ENCODE data around the gene LBP. TPM values are rescaled to one million over a fixed set of nuclear protein-coding genes. Genes with fewer than 3 reads are reported as not detected.

LBP gene
- total and polyA plus RNA-seq, 2 donors (not counting 1 experiment from before 2014, with no cell fraction given), result not detected

DNA sequence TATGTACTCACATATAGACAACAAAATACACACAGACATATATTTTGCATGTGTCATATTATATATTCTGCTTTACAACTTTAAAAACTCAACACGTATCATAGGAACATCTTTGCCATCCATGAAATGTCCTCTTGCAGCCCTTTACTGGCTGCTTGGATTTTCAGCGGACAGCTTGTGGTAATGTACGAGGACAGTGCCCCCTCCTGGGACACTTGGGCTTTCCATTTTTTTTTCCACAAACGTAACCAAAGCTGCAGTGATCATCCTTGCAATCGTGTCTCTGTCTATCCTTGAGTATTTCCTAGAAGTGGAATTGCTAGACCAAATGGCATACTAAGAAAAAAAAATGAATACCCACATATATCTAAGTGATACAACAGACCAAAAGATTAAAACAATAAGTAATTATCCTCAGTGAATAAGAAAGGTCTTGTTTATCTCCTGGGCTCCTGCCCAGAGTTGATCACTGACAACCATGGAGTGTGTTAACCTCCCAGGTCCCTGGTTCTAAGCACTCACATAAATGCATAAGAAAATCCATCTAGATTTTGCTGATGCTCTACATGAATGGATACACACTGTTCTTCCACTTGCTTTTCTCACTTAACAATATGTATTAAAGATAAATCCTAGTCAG is 24.2 kb upstream of the LBP start:
- CTCF ChIA-PET, result interaction anchor here (1.0 to 1.2 kb wide), 2 partner anchors 8 to 23 kb away, joined by 3 read pairs; no protein-coding TSS in a partner anchor
- 0% methylated on average over 2 of the region's 5 CpGs for WGBS (ENCODE audit: insufficient coverage)

DNA sequence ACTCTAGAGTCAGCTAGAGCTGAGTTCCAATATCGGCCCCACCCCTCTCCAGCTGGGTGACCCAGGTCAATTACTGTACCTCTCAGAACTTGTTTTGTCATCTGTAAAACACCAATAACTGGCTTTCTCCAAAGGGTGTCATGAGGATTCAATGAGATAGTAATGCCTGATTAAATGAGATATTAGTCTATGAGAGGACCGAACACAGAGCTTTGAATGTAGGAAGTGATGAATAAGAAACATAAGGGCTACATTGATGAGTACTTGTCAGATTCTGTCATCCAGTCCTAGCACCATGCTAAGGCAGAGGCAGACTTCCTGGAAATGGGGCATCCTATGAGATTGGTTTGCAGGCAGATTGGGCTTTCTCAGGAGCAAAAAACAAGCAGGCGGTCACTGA is 22.1 kb upstream of the LBP start:
- Histone ChIP-seq H3K4me3 (ENCODE audit: control extremely low read depth in 1 of 5, extremely low read depth in 1 of 5, insufficient read depth in 1 of 5, low read depth in 2 of 5, low read length in 4 of 5) (no peak overlapping the region), H3K36me3 (replicated peaks in 1 of 2; ENCODE audit: control extremely low read depth in 1 of 2, control insufficient read depth in 1 of 2, extremely low read depth in 1 of 2, insufficient read depth in 2 of 2, low read length in 1 of 2) (no peaks in the 10 kb centered on the region), H3K9ac (ENCODE audit: low read length) (no peak overlapping the region), H2AFZ (ENCODE audit: insufficient read depth, low read depth, low read length, poor library complexity, severe bottlenecking) (no peak overlapping the region), H3K4me2 (replicated peaks; ENCODE audit: low read depth, low read length, poor library complexity, severe bottlenecking) (no peak overlapping the region), H3K9me3 (ENCODE audit: control extremely low read depth in 1 of 3, control insufficient read depth in 2 of 3, insufficient read depth in 1 of 3, low read length in 2 of 3) (peaks cover 0 to 6% (median 2%) of the 10 kb centered on the region in 3 donors), H4K20me1 (ENCODE audit: control insufficient read depth, insufficient read depth, low read length, poor library complexity, severe bottlenecking) (no peaks in the 10 kb centered on the region), H3K79me2 (ENCODE audit: control insufficient read depth, insufficient read depth, low read length) (no peaks in the 10 kb centered on the region), H3K27ac (ENCODE audit: low read length in 2 of 2) (no peak overlapping the region), H3K4me1 (ENCODE audit: control insufficient read depth in 2 of 2, insufficient read depth in 2 of 2, low read length in 2 of 2) (no peaks in the 10 kb centered on the region), H3K27me3 (replicated peaks in 1 of 4; ENCODE audit: control extremely low read depth in 1 of 4, control insufficient read depth in 3 of 4, insufficient read depth in 4 of 4, low read length in 3 of 4) (peaks cover 0 to 9% (median 0%) of the 10 kb centered on the region in 4 experiments)
- H3K9me3 Mint-ChIP-seq (ENCODE audit: insufficient read depth), result peaks cover 10% of the 10 kb centered on the region
- no peak overlapping the region for H3K27ac Mint-ChIP-seq
- TF ChIP-seq, protein P1, sequence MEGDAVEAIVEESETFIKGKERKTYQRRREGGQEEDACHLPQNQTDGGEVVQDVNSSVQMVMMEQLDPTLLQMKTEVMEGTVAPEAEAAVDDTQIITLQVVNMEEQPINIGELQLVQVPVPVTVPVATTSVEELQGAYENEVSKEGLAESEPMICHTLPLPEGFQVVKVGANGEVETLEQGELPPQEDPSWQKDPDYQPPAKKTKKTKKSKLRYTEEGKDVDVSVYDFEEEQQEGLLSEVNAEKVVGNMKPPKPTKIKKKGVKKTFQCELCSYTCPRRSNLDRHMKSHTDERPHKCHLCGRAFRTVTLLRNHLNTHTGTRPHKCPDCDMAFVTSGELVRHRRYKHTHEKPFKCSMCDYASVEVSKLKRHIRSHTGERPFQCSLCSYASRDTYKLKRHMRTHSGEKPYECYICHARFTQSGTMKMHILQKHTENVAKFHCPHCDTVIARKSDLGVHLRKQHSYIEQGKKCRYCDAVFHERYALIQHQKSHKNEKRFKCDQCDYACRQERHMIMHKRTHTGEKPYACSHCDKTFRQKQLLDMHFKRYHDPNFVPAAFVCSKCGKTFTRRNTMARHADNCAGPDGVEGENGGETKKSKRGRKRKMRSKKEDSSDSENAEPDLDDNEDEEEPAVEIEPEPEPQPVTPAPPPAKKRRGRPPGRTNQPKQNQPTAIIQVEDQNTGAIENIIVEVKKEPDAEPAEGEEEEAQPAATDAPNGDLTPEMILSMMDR (IDR thresholded peaks at IDR 0.05), result no peak
- no peak for TF ChIP-seq EZH2 (IDR thresholded peaks at IDR 0.05; ENCODE audit: borderline replicate concordance, insufficient read depth, low read depth, low read length, poor library complexity, severe bottlenecking)
- ATAC-seq (ENCODE audit: low read depth) (no peak), DNase-seq (no peak)
- H3K4me1 Mint-ChIP-seq, result no peaks in the 10 kb centered on the region
- ChIA-PET CTCF (no interaction called here), POLR2A (no interaction called here)
- H3K27me3 Mint-ChIP-seq, result peaks cover 30% of the 10 kb centered on the region
- H3K4me3 Mint-ChIP-seq, result no peak overlapping the region
- 94% methylated on average over 2 of the region's 3 CpGs for WGBS (ENCODE audit: insufficient coverage)
- intact Hi-C loops (cut with micrococcal nuclease), result no loop called here

More for the DNA sequence above, 24.2 kb upstream of the LBP start:
- Histone ChIP-seq H3K9me3 (ENCODE audit: control extremely low read depth in 1 of 3, control insufficient read depth in 2 of 3, insufficient read depth in 1 of 3, low read length in 2 of 3) (peaks cover 0 to 6% (median 2%) of the 10 kb centered on the region in 3 donors), H3K4me3 (ENCODE audit: control extremely low read depth in 1 of 5, extremely low read depth in 1 of 5, insufficient read depth in 1 of 5, low read depth in 2 of 5, low read length in 4 of 5) (no peak overlapping the region), H3K27me3 (replicated peaks in 1 of 4; ENCODE audit: control extremely low read depth in 1 of 4, control insufficient read depth in 3 of 4, insufficient read depth in 4 of 4, low read length in 3 of 4) (peaks cover 0 to 9% (median 0%) of the 10 kb centered on the region in 4 experiments), H2AFZ (ENCODE audit: insufficient read depth, low read depth, low read length, poor library complexity, severe bottlenecking) (no peak overlapping the region), H3K36me3 (replicated peaks in 1 of 2; ENCODE audit: control extremely low read depth in 1 of 2, control insufficient read depth in 1 of 2, extremely low read depth in 1 of 2, insufficient read depth in 2 of 2, low read length in 1 of 2) (no peaks in the 10 kb centered on the region), H3K4me1 (ENCODE audit: control insufficient read depth in 2 of 2, insufficient read depth in 2 of 2, low read length in 2 of 2) (no peaks in the 10 kb centered on the region), H3K27ac (ENCODE audit: low read length in 2 of 2) (no peak overlapping the region), H3K4me2 (replicated peaks; ENCODE audit: low read depth, low read length, poor library complexity, severe bottlenecking) (no peak overlapping the region), H3K79me2 (ENCODE audit: control insufficient read depth, insufficient read depth, low read length) (no peaks in the 10 kb centered on the region), H3K9ac (ENCODE audit: low read length) (no peak overlapping the region), H4K20me1 (ENCODE audit: control insufficient read depth, insufficient read depth, low read length, poor library complexity, severe bottlenecking) (no peaks in the 10 kb centered on the region)
- ATAC-seq (ENCODE audit: low read depth), result no peak
- Mint-ChIP-seq H3K4me3 (no peak overlapping the region), H3K27ac (no peak overlapping the region), H3K4me1 (no peaks in the 10 kb centered on the region), H3K9me3 (ENCODE audit: insufficient read depth) (peaks cover 10% of the 10 kb centered on the region), H3K27me3 (peaks cover 25% of the 10 kb centered on the region)
- TF ChIP-seq, protein P1 (IDR thresholded peaks at IDR 0.05), result peak; percentile 32
- no peak for TF ChIP-seq EZH2 (IDR thresholded peaks at IDR 0.05; ENCODE audit: borderline replicate concordance, insufficient read depth, low read depth, low read length, poor library complexity, severe bottlenecking)
- intact Hi-C loops (cut with micrococcal nuclease), result no loop called here
- DNase-seq, result peak; percentile 15
- POLR2A ChIA-PET, result no interaction called here

Data from B cell (primary cell).